ENCODE results near the gene MICAL2.

The MICAL2 gene

GRCh38 chr11:12111549-12112520 lies 1.4 kb downstream of the MICAL2 start:
- DNase-seq (ENCODE audit: insufficient read length, low spot score): no peak
- TF ChIP-seq SPI1 (IDR thresholded peaks at IDR 0.05; ENCODE audit: low read depth, low read length) (no peak), PAX5 (IDR thresholded peaks at IDR 0.05; ENCODE audit: insufficient read depth, low read length, severe bottlenecking) (no peak)
- no peak for FAIRE-seq

- TF ChIP-seq PAX5 (IDR thresholded peaks at IDR 0.05; ENCODE audit: insufficient read depth, low read length, severe bottlenecking) (no peak), SPI1 (IDR thresholded peaks at IDR 0.05; ENCODE audit: low read depth, low read length) (no peak), POLR2AphosphoS5 (IDR thresholded peaks at IDR 0.05; ENCODE audit: low read depth, low read length) (no peak), TAF1 (IDR thresholded peaks at IDR 0.05; ENCODE audit: low read depth, low read length) (no peak)
- no peak for DNase-seq (ENCODE audit: insufficient read length, low spot score)
- FAIRE-seq: no peak
Measured at GRCh38 chr11:12112750-12113149, 2.4 kb downstream of the MICAL2 start.

- DNase-seq (ENCODE audit: insufficient read length, low spot score) (no peak), FAIRE-seq (no peak)
- no peak for TF ChIP-seq POLR2AphosphoS5 (IDR thresholded peaks at IDR 0.05; ENCODE audit: low read depth, low read length)
- no peak for TF ChIP-seq POU2F2 (IDR thresholded peaks at IDR 0.05; ENCODE audit: low read depth, low read length)
- TF ChIP-seq POLR2A (IDR thresholded peaks at IDR 0.05; ENCODE audit: low read depth, low read length): no peak
- TF ChIP-seq SPI1 (IDR thresholded peaks at IDR 0.05; ENCODE audit: low read depth, low read length): no peak
- TF ChIP-seq PAX5 (IDR thresholded peaks at IDR 0.05; ENCODE audit: insufficient read depth, low read length, severe bottlenecking): no peak
- no peak for TF ChIP-seq TAF1 (IDR thresholded peaks at IDR 0.05; ENCODE audit: low read depth, low read length)
Measured at GRCh38 chr11:12113294-12113693, 2.9 kb downstream of the MICAL2 start.

GRCh38 chr11:12114193-12115033 lies 4.0 kb downstream of the MICAL2 start:
- FAIRE-seq: no peak
- TF ChIP-seq SPI1 (IDR thresholded peaks at IDR 0.05; ENCODE audit: low read depth, low read length) (no peak), POLR2AphosphoS5 (IDR thresholded peaks at IDR 0.05; ENCODE audit: low read depth, low read length) (no peak), POLR2A (IDR thresholded peaks at IDR 0.05; ENCODE audit: low read depth, low read length) (no peak), POU2F2 (IDR thresholded peaks at IDR 0.05; ENCODE audit: low read depth, low read length) (no peak), TAF1 (IDR thresholded peaks at IDR 0.05; ENCODE audit: low read depth, low read length) (no peak), PAX5 (IDR thresholded peaks at IDR 0.05; ENCODE audit: insufficient read depth, low read length, severe bottlenecking) (no peak)
- no peak for DNase-seq (ENCODE audit: insufficient read length, low spot score)

GRCh38 chr11:12116425-12117032 lies 6.1 kb downstream of the MICAL2 start:
- DNase-seq (ENCODE audit: insufficient read length, low spot score) (no peak), FAIRE-seq (no peak)
- no peak for TF ChIP-seq POLR2A (IDR thresholded peaks at IDR 0.05; ENCODE audit: low read depth, low read length)
- TF ChIP-seq POLR2AphosphoS5 (IDR thresholded peaks at IDR 0.05; ENCODE audit: low read depth, low read length): no peak
- TF ChIP-seq SPI1 (IDR thresholded peaks at IDR 0.05; ENCODE audit: low read depth, low read length): no peak
- no peak for TF ChIP-seq PAX5 (IDR thresholded peaks at IDR 0.05; ENCODE audit: insufficient read depth, low read length, severe bottlenecking)
- TF ChIP-seq TAF1 (IDR thresholded peaks at IDR 0.05; ENCODE audit: low read depth, low read length): no peak
- no peak for TF ChIP-seq POU2F2 (IDR thresholded peaks at IDR 0.05; ENCODE audit: low read depth, low read length)

GRCh38 chr11:12117200-12117599 lies 6.8 kb downstream of the MICAL2 start:
- no peak for TF ChIP-seq POU2F2 (IDR thresholded peaks at IDR 0.05; ENCODE audit: low read depth, low read length)
- TF ChIP-seq POLR2A (IDR thresholded peaks at IDR 0.05; ENCODE audit: low read depth, low read length): no peak
- TF ChIP-seq POLR2AphosphoS5 (IDR thresholded peaks at IDR 0.05; ENCODE audit: low read depth, low read length): no peak
- TF ChIP-seq PAX5 (IDR thresholded peaks at IDR 0.05; ENCODE audit: insufficient read depth, low read length, severe bottlenecking): no peak
- no peak for TF ChIP-seq TAF1 (IDR thresholded peaks at IDR 0.05; ENCODE audit: low read depth, low read length)
- no peak for TF ChIP-seq SPI1 (IDR thresholded peaks at IDR 0.05; ENCODE audit: low read depth, low read length)
- FAIRE-seq (no peak), DNase-seq (ENCODE audit: insufficient read length, low spot score) (no peak)

DNA sequence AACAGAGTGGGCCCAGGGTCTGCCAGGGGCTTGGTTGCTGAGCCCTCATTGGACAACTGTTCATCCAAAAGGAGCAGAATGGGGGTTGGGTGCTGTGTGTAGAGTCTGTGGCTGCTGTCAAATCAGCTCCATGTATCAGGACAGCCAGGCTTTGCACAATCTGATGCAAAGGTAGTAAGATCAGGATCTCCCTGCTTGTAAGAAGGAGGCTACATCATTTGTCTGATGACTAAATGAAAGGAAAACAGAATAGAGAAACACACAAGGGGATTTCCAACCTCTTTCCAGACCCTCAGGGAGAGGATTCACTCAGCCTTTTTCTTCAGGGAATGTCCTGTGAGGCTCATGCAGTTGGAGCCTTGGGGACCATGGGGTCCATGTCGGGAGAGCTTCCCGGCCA lies 7.2 kb downstream of the MICAL2 start:
- DNase-seq (ENCODE audit: insufficient read length, low spot score): no peak
- no peak for FAIRE-seq

GRCh38 chr11:12118949-12119348 lies 8.6 kb downstream of the MICAL2 start:
- no peak for FAIRE-seq
- no peak for TF ChIP-seq PAX5 (IDR thresholded peaks at IDR 0.05; ENCODE audit: insufficient read depth, low read length, severe bottlenecking)
- DNase-seq (ENCODE audit: insufficient read length, low spot score): no peak

More for the DNA sequence above, 7.2 kb downstream of the MICAL2 start:
- TF ChIP-seq SPI1 (IDR thresholded peaks at IDR 0.05; ENCODE audit: low read depth, low read length): no peak
- TF ChIP-seq POLR2AphosphoS5 (IDR thresholded peaks at IDR 0.05; ENCODE audit: low read depth, low read length): no peak
- no peak for TF ChIP-seq TAF1 (IDR thresholded peaks at IDR 0.05; ENCODE audit: low read depth, low read length)

DNA sequence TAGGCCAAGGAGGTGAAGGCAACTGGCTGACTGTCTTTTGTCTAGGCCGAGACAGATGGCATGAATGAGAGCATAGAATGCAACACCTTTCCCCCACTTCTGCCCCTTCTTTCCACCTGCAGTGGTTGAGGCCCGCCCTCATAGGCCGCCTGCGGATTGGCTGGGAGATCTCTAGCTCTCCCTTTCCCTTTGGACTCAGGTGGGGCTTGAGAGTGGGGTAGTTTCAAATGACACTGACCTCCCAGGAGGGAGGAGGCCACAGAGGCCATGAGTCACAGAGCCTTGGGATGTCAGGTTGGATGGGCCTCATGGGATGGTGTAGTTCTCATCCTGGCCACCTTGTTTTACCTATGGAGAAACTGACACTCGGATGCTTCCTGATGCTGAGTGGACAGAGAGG lies 9.1 kb downstream of the MICAL2 start:
- TF ChIP-seq POU2F2 (IDR thresholded peaks at IDR 0.05; ENCODE audit: low read depth, low read length): no peak
- TF ChIP-seq POLR2AphosphoS5 (IDR thresholded peaks at IDR 0.05; ENCODE audit: low read depth, low read length): no peak
- TF ChIP-seq POLR2A (IDR thresholded peaks at IDR 0.05; ENCODE audit: low read depth, low read length): no peak
- TF ChIP-seq TAF1 (IDR thresholded peaks at IDR 0.05; ENCODE audit: low read depth, low read length): no peak
- TF ChIP-seq PAX5 (IDR thresholded peaks at IDR 0.05; ENCODE audit: insufficient read depth, low read length, severe bottlenecking): no peak
- no peak for TF ChIP-seq SPI1 (IDR thresholded peaks at IDR 0.05; ENCODE audit: low read depth, low read length)
- no peak for FAIRE-seq
- no peak for DNase-seq (ENCODE audit: insufficient read length, low spot score)
